ENCODE measurements around the gene P2RX4.
"Not testable (repeated sequence)": the region's sequence is repeated elsewhere in the genome, so short reads cannot be mapped to it uniquely, and the experiment has no call there.

The P2RX4 gene

GRCh38 chr12:121223292-121224285 lies 13.7 kb downstream of the P2RX4 start:
- DNase-seq: no peak

GRCh38 chr12:121224591-121224990 lies 14.7 kb downstream of the P2RX4 start:
- DNase-seq: no peak

GRCh38 chr12:121226399-121226798 lies 16.5 kb downstream of the P2RX4 start:
- DNase-seq: no peak

- not testable (repeated sequence) for DNase-seq
Measured at GRCh38 chr12:121226871-121227270, 16.9 kb downstream of the P2RX4 start.

- DNase-seq: no peak
Measured at GRCh38 chr12:121227294-121227693, 17.4 kb downstream of the P2RX4 start.

GRCh38 chr12:121228919-121229665 lies 19.2 kb downstream of the P2RX4 start:
- DNase-seq: no peak

- DNase-seq: peak; percentile 43 to 71
Measured at GRCh38 chr12:121229826-121230537, 20.1 kb downstream of the P2RX4 start.

- DNase-seq: no peak
Measured at GRCh38 chr12:121230538-121230907, 20.6 kb downstream of the P2RX4 start.

GRCh38 chr12:121232163-121232562 lies 22.2 kb downstream of the P2RX4 start:
- no peak for DNase-seq

- DNase-seq: no peak
Measured at GRCh38 chr12:121232977-121233627, 23.2 kb downstream of the P2RX4 start.

GRCh38 chr12:121233628-121234020 lies 23.7 kb downstream of the P2RX4 start:
- DNase-seq: no peak

- no peak for DNase-seq
Measured at GRCh38 chr12:121236776-121237175, 26.8 kb downstream of the P2RX4 start.

GRCh38 chr12:121237415-121237814 lies 27.5 kb downstream of the P2RX4 start:
- no peak for DNase-seq

- no peak for DNase-seq
Measured at GRCh38 chr12:121238086-121238485, 28.2 kb downstream of the P2RX4 start.

- peak in 1 of 2 experiments; percentile 42 for DNase-seq
Measured at GRCh38 chr12:121238604-121239350, 28.8 kb downstream of the P2RX4 start.

GRCh38 chr12:121239351-121240061 lies 29.6 kb downstream of the P2RX4 start:
- no peak for DNase-seq

GRCh38 chr12:121240062-121240420 lies 30.1 kb downstream of the P2RX4 start:
- no peak for DNase-seq

GRCh38 chr12:121240484-121241101 lies 30.7 kb downstream of the P2RX4 start:
- DNase-seq: no peak

GRCh38 chr12:121241156-121241970 lies 31.4 kb downstream of the P2RX4 start:
- DNase-seq: no peak

- no peak for DNase-seq
Measured at GRCh38 chr12:121245031-121245430, 35.1 kb downstream of the P2RX4 start.
